ENCODE data around the gene RAD23B.

RAD23B gene

GRCh38 chr9:107269254-107269653 is 13.8 kb upstream of the RAD23B start:
- no peak for DNase-seq (ENCODE audit: low spot score)

DNA sequence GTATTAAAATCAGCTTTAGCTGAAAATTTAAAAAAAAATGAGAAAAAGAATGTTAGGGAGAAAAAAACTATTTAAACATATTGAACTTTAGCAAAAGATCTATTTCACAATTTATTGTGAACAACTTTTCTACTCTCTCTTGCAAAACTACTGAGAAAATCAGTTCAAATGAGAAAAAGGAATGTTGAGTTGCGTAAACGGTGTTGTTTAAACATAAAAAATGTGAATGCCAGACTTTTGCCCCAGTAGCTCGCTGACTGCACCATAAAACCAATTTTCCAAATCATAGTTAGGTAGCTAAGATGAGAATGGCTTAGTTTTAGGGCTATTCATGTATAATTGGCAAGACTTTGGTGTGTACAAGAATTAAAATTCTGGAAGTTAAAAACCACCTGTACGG is 13.4 kb upstream of the RAD23B start:
- no peak for DNase-seq (ENCODE audit: low spot score)

- no peak for DNase-seq (ENCODE audit: low spot score)
These were observed 13.0 kb upstream of the RAD23B start for GRCh38 chr9:107270082-107270481.

DNA sequence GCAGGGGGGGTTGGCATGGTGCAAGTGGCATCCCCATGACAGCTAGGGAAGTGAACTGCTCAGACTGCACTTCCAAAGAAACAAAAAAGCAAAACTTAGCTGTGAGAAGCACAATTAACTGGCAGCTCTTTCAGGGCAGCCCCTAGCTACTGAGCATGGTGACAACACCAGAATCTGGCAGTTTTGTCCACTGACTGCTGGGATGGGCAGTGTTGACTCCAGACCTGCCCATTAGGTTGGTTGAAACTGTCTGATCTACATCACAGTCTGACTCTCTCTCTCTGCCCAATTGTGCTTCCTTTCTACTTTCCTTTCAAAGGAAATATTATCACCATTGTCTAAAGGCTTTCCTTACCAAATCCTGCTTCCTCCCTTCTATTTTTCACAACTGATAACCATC is 12.5 kb upstream of the RAD23B start:
- DNase-seq (ENCODE audit: low spot score) = no peak

DNA sequence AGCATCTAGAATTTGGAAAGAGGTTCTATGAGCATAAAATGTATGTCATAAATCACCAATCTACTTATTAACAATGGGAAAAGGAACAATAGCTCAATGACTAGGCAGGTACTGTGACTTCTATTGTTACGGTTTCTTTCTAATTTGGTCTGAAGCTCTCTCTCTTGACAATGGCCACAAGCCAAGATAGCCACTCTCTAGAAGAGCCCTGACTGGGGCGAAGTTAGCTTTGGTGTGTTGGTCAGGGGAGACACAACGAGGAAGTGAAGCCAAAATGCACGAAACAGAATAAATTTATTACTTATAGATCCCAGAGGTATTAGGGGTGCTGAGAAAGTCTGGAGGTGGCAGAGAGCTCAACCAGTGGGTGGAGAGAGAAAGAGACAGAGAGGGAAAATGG is 9.4 kb upstream of the RAD23B start:
- DNase-seq (ENCODE audit: low spot score) = no peak

- DNase-seq (ENCODE audit: low spot score) = no peak
These were observed 9.0 kb upstream of the RAD23B start for GRCh38 chr9:107274096-107274495.

- DNase-seq (ENCODE audit: low spot score) = no peak
These were observed 8.1 kb upstream of the RAD23B start for GRCh38 chr9:107274953-107275422.

GRCh38 chr9:107275530-107275929 is 7.5 kb upstream of the RAD23B start:
- DNase-seq (ENCODE audit: low spot score) = no peak

DNA sequence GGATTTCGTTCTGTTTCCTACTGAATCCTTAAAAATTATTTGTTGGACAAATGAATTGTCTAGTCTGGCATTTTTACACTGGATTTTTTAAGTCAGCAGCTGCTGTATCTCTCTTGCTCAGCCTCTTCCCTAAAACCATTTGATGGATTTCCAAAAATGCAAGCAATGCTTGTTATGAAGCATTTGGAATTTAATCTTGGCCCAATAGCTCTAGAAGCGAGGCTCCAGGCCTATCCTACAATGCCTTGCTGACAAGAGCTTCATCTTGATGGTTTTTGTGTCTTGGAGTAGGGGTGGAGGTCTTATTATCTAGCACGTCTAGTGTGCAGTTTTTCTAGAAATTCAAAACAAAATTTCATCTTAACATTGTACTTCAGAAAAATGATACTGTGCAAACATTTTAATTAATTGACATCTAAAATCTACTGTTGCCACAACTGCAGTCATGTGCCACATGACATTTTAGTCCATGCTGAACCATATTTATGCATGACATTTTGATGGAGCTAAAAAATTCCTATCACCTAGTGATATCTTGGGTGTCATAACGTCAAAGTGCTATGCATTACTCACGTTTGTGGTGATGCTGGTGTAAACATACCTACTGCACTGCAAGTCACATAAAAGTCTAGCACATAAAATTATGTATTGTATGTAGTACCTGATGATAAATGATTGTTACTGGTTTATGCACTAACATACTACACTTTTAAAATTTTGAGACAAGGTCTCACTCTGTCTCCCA is 5.9 kb upstream of the RAD23B start:
- no peak for DNase-seq (ENCODE audit: low spot score)

DNA sequence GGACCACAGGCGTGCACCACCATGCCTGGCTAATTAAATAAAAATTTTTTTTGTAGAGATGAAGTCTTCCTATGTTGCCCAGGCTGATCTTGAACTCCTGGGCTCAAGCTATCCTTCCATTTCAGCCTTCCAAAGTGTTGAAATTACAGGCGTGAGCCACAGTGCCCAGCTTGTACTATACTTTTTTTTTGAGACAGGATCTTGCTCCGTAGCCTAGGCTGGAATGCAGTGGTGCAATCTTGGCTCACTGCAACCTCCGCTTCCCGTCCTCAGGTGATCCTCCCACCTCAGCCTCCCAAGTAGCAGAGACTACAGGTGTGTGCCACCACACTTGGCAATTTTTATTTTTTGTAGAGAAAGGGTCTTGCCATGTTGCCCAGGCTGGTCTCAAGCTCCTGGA is 5.3 kb upstream of the RAD23B start:
- DNase-seq (ENCODE audit: low spot score) = no peak

GRCh38 chr9:107279086-107279485 is 4.0 kb upstream of the RAD23B start:
- DNase-seq (ENCODE audit: low spot score) = no peak

DNA sequence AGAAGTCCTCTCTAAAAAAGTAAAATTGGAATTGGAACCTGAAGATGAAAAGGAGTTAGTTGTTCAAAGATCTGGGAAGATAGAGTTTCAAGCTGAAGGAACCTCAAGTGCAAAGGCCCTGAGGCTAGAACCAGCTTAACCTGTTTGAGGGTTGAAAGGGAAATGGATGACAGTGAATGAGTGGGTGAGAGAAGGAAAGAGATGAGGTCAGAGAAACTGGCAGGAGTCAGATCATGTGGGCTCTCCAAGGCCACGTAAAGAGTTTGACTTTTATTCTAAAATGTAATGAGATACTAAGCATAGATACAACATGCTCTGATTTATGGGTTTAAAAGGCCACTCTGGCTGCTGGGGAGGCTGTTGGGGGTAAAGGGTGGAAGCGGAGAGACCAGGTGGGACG is 2.5 kb upstream of the RAD23B start:
- no peak for DNase-seq (ENCODE audit: low spot score)

GRCh38 chr9:107281184-107281583 is 1.9 kb upstream of the RAD23B start:
- DNase-seq (ENCODE audit: low spot score) = no peak

GRCh38 chr9:107281922-107282667 is 984 bp upstream of the RAD23B start:
- DNase-seq (ENCODE audit: low spot score) = no peak

DNA sequence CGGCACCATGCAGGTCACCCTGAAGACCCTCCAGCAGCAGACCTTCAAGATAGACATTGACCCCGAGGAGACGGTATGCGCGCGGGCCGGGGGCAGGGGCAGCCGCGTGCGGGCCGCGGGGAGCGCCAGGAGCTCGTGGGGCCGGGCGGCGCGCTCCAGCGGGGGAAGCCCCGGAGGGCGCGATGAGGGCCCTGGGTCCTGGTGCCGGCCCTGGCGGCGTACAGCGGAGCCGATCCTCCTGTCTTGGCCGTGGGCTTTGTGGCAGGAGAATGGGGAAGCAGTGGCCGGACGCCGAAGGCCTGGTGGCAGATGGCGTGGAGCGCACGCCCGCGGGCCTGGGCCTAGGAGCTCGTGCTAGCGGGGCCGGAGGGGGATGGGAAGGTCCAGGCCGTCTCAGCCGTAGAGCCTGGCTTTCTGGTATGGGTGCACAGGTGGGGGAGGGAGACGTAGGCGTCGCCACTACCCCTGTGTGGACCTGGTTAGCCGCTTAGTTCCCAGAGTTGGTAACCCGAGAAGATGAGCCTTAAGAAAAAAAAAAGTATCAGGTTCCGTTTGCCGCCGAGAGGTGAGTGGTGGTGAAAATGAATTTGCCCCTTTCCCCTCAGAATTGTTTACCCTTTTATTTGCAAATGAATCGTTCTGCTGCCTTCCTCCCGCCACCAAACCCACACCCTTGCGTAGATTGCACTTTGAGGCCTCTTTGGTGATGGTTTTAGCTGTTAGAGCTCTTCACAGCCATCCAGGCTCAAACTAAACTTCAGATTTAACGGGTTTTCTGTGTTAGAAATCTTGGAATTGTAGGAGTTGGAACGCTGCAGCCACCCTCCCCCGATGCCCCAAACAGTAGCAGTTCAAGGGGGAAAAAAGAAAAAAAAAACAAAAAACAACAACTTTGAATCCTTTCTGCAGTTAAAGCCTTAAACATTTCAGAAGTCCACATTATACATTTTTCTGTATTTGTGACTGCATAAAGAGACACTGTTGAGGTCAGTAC is 841 bp downstream of the RAD23B start:
- peak; percentile 67 for DNase-seq (ENCODE audit: low spot score)

DNA sequence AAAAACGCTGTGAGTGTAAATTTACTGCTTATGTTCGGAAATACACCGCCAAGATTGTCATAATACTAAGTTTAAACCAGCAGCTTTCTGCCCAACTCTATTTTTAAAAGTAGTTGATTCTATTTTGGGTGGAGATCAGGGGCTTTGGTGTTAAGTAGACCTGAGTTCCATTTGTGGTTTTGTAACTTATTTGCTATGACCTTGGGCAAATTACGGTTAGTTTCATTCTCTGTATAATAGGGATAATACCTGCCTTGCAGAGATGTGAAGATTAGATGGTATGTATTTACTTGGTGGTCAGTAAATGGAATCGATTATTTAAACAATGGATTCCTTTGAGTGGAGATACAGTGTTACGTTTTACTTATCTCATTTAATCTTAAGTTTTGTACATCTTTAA is 1.6 kb downstream of the RAD23B start:
- peak; percentile 27 for DNase-seq (ENCODE audit: low spot score)

- DNase-seq (ENCODE audit: low spot score) = peak; percentile 22
These were observed 2.2 kb downstream of the RAD23B start for GRCh38 chr9:107285286-107285685.

DNA sequence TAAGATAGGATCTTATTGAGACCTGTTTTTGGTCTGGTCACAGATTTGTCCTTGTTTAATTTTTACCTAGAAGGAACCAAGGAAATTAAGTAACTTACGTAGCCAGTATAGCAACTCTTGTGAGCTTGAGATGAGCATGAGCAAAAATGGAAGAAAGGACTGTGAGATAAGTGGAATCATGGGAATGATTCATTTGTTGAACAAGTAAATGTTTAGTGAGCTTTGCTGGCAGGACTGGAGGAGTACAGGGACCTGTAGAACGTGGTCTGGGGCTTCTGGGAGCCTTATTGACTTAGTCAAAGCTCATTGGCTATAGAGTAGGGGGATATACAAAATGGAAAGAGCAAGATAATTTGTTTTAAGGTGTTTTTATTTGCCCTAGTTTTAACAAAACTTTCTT is 3.0 kb downstream of the RAD23B start:
- peak; percentile 29 for DNase-seq (ENCODE audit: low spot score)

DNA sequence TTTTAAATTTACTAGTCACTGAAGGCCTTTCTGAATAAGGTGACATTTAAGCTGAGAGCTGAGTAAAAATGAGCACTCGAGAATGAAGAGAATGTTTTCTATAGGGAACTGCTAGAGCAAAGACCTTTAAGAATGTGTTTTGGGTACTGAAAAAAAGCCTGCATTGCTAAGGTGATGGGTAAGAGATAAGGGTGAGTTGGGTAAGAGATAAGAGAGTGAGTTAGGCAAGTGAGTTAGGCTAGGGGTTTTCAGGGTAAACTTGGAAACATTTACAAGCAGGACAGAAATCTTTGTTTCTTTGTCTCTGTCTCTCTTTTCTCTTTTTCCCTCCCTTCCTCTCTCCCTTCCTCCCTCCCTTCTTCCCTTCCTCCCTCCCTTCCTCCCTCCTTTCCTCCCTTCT is 5.6 kb downstream of the RAD23B start:
- DNase-seq (ENCODE audit: low spot score) = no peak

- no peak for DNase-seq (ENCODE audit: low spot score)
These were observed 7.5 kb downstream of the RAD23B start for GRCh38 chr9:107290619-107291018.

DNA sequence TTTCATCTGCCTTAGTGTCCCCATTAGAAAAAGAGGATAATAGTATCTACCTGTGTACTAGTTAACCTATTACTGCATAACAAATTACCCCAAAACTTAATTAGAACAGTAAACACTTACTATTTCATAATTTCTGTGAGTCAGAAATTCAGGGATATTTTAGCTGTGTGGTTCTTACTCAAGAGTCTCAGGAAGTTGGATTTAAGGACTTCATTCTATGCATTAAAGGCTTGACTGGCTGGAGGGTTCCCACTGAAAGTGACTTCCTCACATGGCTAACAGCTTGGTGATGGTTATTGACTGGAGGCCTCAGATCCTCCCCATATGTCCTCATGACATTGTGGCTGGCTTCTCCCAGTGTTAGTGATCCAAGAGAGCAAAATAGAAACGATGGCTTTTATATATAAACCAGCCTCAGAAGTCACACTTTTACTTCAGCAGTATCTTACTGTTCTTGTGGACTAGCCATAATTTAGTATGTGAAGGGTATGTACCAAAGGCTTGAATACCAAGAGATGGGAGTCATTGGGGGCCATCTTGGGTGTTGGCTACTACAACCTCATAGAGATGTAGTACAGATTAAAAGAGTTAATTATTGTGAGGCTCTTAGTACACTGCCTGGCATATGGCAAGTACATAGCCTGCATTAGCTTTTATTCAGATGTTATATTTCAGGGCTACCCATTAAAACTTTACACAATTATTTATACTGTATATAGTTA is 9.9 kb downstream of the RAD23B start:
- DNase-seq (ENCODE audit: low spot score) = no peak
